Amniotic epithelial cell (primary cell): ENCODE measurements around the gene RAB43.

Source experiments
- DNase-seq: peaks from one replicate; pipeline ENCODE4 v3.0.0-alpha.2; 2010; ENCODE audit warnings: low read depth

RAB43 gene

DNA sequence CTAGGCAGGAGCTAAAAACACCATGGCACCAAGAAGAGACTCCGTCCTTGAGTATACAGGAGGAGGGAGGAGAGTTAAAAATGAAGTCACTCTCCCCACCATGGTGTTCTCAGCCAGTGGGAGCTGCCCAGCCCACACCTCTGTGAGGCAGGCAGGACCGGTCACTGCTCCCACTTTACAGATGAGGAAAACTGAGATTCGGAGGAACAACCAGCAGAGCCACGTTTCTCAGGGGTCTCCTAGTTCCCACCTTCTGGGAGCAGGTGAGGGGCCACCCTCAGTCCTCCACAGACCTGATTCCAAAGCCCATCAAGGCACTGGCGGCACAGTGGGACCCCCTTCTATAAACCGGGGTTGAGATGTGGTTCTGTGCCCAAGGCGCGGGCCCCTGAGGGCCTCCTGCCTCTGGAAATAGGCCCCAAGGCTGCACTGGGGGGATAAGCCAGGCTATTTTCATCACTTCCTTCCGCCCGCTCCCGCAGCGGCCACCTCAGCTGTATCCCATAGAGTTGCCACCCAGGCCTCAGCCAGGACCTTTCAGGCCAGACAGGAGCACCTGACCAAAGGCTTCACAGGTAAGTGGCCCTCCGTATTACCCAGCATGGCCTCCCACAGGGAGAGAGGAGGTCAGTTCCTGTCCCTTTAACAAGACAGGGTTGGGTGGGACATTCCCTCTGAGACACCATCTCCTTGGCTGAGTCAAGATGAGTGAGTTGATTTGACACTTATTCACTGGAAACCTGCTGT lies 61.2 kb downstream of the RAB43 start, which contains the start of gene GP9:
GP9 (plus strand) TSS at position 504 of the 747 bp plus-strand sequence. CDS start 961 bp downstream, outside the sequence.
- DNase-seq, result no peak

DNA sequence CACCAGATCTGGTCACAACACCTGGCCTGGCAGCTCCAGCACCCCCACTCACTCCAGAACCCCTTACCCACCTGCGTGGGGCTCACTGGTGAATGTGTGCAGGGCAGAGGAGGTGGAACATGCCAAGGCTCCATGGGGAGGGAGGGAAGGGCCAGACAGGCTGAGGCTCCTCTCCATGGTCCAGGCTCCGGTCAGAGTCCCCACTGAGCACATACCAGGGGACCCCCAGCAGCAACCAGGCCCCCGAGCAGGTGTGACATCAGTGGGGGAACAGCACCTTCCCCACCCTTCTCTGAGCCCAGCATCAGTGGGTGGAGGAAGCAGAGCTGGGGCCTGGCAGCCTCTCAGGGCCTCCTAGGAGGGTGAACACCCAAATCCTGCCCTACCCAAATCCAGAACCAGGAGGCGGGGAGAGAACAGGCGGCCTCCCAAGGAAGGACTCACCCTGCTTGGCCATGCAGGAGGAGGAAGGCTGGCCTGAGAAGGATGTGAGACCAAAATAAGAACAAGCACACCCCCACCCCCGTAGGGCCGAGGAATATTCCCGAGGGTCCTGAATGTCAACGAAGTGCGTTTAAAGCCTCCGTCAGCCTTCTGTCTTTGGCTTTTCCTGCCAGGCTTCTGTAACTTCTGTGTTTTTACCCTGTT lies 62.2 kb downstream of the RAB43 start:
- no peak for DNase-seq

DNA sequence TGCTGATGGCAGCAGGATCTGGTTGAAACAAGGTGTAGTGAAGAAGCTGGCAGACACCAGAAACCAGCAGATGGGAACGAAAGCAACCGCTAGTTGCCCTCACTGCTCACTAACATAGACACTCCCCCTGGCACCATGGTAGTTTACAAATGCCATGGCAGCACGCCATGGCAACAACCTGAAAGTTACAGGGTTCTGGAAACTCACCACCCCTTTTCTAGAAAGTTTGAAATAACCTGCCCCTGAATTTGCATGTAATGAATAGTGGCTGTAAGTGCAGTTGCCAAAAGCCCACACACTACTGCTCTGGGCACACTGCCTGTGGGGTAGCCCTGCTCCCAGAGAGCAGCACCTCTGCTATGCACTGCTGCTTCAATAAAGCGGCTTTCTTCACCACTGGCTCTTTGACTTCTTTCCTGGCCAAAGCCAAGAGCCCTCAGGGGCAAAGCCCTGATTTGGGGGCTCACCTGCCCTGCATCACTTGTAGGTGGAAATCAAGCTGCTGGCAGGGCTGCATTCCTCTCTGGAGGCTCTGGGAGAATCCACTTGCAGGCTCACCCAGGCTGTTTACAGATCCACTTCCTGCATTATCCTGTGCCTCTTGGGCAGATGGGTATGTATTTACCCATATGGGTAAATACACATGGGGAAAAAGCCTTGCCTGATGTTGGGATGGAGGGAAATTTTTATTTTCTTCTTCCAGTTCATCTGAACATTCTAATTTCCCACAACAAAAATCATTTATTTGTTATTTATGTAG lies 63.0 kb downstream of the RAB43 start:
- no peak for DNase-seq

DNA sequence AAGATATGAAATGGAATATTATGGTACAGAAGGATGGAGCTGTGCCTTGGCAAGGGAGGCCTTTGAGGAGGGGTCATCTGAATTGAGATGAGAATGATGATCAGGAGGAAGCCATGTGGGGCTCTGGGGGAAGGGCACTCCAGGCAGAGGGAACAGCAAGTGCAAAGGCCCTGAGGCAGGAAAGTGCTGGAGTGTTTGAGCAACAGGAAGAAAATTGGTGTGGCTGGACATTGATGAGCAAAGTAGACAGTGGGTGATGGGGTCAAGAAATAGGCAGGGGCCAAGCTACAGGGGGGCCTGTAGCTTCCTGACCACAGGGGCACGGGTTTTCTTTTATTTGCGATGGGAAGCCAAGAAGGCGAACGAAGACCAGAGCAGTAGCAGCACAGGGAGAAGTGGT lies 64.4 kb downstream of the RAB43 start:
- no peak for DNase-seq

DNA sequence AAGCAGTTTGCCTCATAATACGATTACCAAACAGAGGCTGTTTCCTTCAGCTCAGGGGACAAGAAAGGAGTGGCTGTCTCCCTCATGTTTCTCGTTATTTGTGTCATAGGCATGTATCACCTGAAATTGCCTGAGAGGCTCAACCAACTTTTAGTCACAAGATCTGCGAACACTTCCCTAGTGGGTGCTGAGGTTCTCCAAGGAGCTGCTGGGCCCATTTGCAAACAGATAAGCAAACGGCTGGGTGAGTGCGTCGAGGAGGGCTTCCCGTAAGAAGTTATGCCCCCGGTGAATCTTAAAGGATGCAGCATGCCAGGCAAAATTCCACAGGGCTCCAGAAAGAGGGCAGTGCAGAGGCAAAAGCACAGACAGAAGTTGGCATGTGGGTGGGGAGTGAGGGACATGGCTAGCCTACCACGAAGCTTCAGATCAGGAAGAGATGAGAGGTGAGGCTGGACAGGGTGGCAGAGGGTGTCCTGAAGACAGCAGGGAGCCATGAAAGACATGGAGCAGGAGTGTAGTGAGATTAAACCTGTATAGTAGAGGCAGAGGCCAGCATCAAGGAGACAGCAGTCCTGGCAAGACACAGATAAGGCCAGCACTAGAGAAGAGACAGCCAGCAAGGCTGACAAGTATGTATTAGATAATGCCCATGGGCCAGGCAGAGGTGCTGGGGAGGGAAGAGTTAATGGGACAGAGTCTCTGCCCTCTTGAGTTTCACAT lies 65.0 kb downstream of the RAB43 start:
- no peak for DNase-seq

DNA sequence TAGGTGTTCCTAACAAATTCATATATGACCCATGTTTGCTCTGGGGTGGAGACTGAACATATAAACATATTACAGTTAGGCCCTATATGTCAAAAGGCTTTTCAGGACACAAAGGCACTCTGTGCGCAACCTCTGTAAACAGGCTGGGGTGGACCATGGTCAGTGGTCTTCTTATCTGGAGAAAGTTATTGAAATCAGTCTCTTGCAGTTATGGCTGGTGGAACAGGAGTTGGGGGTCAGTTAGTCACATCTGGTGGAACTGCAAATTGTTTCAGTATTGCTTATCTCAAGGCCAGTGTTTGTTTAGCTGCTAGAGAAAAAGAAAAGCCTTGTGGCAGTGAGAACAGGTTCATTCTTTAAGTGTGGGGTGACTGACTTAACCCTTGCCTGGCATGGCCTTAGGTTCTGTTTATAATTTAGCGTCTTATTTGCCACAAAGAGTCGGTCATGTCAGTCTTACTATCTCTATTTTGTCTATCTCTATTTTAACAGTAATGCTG lies 66.9 kb downstream of the RAB43 start:
- DNase-seq, result no peak

DNA sequence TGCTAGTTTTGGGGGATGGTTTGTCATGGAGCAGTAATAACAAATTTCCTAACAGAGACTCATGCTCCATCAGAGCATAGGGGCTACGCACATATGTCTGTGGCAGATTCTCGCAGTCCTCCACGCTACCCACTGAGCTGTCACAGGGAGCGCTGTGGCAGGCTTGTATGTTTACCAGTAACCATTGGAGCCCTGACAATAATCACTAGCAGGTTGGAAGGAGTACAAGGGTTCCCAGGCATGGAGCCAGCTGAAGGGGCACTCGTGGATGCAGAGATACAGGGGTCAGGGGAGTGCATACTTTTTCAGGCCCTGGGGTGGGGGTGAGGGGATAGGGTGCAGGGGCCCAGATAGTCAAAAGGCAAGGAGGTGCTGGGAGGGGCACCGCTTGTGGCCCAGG lies 68.9 kb downstream of the RAB43 start:
- DNase-seq, result no peak

DNA sequence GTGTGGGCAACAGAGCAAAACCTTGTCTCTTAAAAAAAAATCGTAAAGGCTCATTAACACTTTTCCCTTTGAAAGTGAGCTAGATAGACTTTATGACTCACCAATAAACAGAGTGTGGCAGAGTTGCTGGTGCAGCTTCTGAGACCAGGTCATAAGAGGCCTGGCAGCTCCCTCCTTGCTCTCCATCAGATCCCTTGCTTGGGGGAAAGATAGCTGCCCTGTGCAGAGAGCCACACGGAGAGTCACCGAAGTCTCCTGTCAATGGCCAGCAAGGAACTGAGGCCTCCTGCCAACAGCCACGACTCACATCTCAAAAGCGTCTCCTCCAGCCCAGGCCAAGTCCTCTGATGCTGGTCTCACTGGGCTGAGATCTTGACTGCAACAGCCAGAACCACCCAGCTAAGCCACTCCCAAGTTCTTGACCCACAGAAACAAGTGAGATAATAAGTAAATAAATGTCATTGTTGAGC lies 69.7 kb downstream of the RAB43 start:
- no peak for DNase-seq

DNA sequence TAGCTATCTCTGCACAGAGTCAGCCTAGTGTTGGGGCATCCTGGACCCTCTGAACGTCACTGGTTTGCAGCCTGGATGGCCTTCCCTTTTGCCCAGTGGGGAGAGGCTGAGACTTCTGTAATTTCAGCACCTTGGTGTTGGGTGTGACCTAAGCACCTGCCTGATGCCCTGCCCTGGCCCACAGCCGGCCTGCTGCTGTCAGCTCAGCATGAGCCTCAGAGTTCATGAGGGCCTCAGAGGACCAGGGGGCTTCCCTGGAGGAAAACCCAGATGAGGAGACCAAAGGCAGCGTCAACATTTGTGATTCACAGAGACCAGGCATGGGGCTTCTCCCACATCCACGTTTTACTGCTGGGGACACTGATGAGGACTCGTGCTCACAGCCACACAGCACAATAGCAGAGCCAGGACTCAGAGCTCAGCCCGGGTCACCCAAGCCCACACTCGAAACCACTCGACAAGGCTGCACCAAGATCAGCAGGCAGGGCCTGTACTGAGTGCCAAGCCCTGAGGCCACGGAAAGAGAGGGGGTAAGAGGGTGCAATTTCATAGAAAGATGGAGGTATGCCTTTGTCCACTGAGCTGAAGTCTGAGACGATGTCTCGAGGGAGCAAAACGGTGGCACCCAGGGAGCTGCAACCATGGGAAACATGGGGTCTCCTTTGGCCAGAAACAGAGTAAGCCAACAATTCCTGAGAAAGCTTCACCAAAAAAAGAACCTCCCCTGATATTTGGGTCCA lies 70.9 kb downstream of the RAB43 start:
- DNase-seq, result no peak

DNA sequence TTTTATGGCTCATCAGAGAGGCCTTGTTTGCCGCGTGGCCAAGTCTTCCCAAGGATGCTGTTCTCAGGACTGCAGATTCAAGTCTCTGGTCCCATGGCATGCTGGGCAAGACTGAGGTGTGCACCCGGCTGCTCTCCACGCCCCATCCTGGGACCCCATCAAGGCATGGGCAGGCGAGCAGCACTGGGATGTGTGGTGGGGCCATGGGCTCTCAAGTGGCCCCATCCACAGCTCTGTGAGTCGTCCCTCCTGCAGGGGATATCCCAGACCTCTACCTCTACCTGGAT lies 74.1 kb downstream of the RAB43 start:
- no peak for DNase-seq

DNA sequence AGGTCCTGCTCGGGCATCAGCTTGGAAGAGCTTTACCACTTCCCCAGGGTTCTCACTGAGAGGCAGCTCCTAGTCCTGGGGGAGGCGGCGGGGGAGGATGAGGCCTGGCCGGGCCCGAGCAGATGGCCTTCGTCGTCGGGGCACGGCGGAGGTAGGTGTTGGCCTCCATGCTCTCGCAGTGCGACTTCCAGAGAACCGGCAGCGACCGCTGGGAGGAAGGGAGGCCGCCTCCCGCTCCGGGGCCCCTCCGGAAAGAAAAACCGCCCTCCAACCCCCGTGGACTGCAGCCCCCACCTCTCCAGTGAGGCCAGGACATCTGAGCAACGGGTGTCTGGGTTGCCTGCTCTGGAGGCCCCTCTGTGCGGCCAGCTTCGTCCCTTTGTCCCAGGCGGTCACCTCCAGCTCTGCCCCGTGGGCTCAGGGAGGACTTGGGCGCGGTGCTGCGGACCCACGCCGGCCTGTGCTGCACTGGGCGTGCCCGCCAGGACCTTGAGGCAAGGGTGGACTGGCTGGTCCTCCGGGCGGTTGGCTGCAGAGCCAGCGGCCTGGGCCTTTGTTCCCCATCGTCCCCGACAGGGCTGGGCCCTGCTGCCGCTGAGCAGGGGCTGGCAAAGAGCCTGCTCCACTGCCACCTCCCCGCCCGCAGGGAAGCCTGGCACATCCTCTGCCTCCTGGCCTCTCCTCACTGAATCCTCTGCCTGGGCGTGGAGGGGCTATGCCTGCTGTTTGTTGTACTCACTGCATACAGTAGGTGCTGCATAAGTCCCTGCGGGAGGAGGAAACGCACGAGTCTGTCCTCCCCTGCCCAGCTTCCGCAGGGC lies 74.7 kb downstream of the RAB43 start:
- no peak for DNase-seq

DNA sequence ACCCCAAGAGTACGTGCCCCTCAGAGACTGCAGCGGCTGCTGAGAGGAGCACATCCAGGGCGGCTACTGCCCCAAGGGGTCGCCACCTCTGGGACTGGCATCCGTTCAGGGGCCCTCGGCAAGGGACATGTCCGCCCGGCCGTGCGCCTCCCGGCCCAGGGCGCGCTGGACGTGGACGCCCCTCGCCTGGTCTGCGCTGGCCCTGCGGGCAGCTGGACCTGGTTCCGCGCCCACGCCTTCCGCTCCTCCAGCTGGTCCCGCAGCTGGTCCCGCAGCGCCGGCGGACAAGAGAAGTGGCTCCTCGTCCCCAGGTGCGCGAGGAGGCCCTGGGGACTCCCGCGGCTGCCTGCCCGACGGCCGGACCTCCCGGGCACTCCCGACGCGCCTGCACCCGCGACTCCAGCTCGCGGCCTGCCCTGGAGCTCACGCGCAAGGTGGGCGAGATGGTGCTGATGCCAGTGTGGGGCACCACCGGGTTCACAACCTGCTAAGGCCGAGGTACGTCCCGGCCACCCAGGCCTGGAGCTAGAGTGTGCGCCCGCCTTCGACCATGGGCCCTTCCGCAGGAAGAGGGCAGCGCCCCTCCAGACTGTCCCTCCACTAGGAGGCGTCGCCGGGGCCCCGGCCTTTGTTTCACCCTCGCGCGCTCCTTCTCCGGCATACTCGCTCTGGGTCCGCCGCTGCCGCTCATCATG lies 75.4 kb downstream of the RAB43 start:
- no peak for DNase-seq

DNA sequence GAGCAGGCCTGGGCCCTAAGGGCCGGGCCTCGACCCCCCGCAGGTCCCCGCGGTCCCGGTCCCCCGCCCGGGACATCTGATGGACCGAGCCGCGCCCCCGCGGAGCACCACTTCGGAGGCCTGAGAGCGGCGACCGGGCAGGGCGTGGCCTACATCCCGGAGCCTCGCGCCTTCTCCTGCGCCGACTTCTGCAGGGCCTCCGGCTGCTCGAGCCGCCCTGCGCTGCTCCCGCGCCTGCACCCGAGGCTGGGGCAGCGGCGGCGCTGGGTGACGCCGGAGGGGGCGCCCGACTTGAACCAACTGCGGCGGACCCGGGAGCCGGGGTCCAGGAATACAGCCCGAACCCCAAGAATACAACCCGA lies 75.9 kb downstream of the RAB43 start:
- no peak for DNase-seq

DNA sequence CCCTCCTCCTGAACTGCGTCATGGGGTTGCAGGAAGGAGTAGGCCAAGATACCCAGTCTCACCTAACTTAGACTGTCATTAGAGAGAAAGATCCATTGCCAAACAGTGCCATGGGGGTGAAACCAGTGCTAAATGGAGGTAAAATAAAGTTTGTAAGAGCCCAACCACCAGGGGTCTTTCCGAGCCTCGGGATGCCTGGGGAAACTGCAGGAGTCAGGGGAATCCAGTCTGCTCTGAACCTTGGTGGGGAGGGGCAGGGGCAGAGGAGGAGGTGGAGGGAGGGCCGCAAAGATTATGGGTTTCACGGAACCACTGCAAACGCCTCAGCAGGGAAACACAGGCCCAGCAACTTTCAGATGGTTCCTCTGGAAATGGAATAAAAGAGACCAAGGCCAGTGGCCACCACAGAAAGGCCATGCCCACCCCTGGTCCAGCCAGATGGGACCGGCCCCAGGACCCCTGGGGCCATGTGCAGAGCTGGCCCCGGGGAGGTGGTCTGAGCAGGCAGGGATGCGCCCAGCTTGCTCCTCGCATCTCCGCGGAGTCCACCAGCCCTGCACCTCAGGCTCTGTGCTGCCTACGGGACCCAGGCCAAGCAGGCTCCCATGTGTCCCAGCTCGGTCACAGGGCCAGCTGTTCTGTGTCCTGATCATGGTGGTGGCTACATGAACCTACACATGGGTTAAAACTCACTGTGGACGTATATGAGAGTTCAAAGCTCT lies 80.9 kb downstream of the RAB43 start:
- DNase-seq, result no peak

DNA sequence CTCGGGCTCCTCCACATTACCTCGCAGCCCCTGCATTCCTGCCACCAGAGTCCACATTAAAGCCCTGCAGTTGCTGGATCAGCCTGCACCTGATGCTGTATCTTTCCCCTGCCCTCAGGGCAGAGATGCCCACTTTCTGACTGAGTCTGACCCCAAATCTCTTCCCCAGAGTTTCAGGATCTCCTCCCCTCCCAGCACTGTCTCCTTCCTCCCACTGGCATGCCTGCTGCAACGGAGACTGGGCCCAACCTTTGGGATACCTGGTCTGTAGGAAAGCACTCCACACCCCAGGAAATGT lies 81.6 kb downstream of the RAB43 start:
- DNase-seq, result no peak

DNA sequence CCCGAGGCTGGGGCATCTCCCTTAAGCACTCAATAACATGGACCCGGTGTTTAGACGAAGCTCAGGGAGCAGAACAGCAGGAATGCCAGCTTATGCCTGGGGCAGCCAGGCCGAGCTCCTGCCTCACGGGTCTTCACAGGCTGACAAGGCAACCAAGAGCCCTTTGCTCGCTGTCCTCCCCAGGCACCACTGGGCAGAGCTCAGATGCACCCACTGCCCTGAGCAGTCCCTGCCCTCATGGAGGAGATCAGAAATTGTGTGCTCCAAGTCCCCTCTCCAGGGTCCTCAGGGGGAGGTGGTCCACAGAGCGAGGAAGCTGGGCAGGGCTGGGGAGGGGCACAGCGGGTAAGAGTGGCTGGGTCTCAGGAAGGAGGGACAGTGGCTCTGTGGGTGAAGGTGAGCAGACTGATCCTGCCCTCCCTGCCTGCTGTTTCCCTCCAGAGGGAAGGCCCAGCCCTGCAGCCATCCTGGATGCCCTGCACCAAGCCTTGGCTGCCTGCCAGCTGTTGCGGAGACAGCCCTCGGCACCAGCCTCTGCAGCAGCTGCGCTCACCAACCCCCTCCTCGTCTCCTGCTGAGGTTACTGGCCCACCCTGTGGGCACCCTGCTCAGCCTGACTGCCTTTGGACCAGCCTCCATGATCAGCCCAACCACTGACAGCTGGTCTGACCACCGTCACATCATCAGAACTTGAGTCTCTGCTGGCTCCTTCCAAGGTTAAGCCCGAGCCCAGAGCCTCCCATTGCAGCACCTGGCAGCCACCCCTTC lies 82.1 kb downstream of the RAB43 start:
- DNase-seq, result no peak

DNA sequence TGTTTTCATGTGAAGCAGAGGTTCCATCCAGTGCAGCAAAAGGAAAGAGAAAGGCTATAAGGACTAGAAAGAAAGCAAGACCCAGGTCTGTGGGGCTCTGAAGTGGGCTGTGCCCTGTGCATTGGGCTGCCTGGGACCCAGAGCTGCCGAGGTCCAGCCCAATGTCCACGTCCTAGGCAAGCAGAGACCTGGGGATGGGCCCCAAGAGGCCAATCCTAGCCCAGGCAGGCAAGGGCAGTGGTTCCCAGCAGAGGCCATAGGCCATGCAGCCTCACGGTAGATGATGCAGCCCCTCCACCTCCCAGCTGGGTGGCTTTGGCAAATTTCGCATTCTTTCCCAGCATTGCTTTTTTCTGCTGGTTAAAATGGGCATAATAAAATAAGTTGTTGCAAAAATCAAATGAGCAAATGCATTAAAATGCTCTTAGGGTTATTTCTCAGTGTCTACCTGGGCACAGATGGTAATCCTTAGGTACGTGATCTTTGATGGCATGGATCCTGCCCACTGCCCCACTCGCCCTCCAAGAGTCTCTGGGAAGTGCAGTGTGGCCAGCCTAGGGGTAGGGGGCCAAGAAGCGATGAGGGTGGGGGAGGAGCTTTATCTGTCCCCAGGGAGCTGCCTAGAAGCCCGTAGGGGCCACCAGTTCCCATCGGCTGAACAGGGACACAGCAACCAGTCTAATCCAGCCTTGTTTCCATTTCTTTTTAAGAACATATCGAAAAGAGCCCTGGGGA lies 83.3 kb downstream of the RAB43 start:
- no peak for DNase-seq
